ENCODE data around the gene EIF2AK3.
"Not testable (repeated sequence)": the region's sequence is repeated elsewhere in the genome, so short reads cannot be mapped to it uniquely, and the experiment has no call there.

EIF2AK3 gene

GRCh38 chr2:88627055-88627855 lies at the start of gene EIF2AK3:
EIF2AK3 (minus strand) TSS chr2:88627464; CDS start chr2:88627274, 190 bp downstream.
- DNase-seq = peak; percentile 90

- DNase-seq = no peak
Observed at GRCh38 chr2:88673363-88673762, 46.1 kb upstream of the EIF2AK3 start.

DNA sequence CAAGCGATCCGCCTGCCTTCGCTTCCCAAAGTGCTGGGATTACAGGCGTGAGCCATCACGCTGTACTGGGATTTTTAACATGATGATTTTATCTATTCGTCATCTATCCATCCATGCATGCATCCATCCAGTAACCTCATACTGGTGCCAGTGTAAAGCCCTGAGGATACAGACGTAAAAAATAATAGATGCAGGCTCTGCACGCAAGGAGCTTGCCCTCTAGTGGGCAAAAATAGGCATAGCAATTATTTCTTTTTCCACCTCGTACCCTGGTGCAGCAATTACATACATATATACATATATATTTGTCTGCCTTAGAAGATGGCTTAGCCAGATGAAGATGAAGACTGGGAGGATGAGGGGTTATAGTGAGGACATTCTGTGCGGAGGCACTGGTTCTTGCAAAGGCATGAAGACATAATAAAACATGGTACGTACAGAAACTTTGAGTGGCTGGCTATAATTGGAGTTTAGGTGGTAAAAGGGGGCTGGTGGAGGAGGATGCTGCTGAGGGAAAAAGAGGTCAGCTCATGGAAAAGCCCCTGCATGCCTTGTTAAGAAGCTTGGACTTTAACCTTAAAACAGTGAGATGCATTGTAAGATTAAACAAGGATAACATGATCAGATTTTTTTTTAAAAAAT lies 44.6 kb upstream of the EIF2AK3 start:
- no peak for DNase-seq

- DNase-seq = no peak
Observed at GRCh38 chr2:88669482-88670214, 42.4 kb upstream of the EIF2AK3 start.

- no peak for DNase-seq
Observed at GRCh38 chr2:88668862-88669261, 41.6 kb upstream of the EIF2AK3 start.

DNA sequence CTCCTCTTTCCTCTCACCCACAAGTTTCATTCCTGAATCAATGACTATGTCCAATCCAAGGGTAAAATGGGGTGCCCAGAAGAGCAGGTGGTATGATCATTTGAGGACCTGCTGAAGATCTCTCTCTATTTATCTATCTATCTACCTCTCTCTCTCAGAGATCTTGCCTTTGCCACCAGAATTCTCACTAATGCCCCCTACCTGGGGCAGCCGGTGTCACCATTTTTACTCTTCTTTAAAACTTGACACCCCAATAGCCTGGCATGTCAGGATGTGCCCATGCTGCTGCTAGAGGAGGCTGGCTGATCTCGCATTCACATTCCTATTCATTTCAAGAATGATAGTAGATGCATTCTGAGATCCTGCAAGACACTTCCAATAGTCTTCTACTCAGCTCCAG lies 40.0 kb upstream of the EIF2AK3 start:
- DNase-seq = no peak

GRCh38 chr2:88666576-88666975 lies 39.3 kb upstream of the EIF2AK3 start:
- DNase-seq = no peak

DNA sequence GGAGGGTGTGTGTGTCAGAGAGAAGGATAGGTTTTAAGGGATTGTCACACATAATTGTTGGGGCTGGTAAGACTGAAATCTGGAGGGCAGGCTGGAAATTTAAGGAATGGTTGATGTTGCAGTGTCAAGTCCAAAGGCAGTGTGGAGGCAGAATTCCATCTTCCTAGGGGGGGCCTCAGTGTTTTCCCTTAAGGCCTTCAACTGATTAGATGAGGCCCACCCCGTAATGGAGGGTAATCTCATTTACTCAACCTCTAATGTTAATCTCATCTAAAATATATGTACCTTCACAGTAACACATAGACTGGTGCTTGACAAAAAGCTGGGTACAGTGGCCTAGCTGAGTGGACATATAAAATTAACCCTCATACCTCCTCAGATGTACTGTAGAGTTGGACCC lies 33.4 kb upstream of the EIF2AK3 start:
- no peak for DNase-seq

GRCh38 chr2:88659538-88659915 lies 32.3 kb upstream of the EIF2AK3 start:
- DNase-seq = no peak

DNA sequence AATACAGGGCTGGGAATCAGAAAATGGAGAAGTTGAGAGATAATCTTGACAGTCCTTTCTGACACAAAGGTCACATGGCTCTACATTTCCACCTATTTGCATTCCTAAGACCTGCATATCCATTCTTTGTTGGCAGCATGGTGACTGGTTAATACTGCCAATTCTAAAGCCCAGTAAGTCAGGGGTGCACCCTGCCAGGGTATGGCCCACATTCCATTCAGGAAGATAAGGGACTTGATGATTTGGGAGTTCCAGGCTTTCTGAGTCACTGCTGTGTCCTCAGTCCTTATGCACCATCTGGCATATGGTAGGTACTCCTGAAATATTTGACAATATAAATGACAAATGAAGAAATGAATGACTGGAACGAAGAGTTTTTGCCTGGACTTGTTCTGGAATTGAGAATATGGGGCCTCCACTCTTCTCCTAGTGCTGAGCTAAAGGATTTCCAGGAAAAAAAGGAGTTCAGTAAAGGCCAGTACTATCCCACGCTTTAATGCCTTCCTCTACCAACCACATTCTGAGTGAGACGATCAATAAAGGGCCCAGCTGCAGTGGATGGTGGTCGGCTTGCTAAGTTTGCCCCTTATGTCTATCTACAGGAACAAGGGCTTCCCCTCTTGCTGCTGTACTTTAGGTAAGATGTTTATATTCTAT lies 31.7 kb upstream of the EIF2AK3 start:
- DNase-seq = no peak

DNA sequence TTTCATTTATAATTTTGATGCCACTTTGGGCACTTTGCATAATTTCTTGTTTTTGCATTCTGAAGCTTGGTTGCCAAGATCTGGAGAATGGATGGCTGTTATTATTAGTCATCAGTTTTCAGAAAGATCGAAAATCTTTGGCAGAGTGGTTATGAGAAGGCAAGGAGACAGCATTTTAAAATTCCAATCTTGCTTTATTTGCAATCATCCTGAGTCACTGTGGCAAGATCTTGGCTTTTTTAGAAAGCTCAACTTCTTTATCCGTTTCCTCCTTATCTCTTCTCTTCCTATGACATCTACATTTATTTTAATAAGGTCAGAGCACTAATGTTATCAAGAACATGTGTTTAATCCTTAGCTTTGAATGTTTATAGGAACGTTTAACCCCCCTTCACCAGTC lies 31.1 kb upstream of the EIF2AK3 start:
- DNase-seq = no peak

DNA sequence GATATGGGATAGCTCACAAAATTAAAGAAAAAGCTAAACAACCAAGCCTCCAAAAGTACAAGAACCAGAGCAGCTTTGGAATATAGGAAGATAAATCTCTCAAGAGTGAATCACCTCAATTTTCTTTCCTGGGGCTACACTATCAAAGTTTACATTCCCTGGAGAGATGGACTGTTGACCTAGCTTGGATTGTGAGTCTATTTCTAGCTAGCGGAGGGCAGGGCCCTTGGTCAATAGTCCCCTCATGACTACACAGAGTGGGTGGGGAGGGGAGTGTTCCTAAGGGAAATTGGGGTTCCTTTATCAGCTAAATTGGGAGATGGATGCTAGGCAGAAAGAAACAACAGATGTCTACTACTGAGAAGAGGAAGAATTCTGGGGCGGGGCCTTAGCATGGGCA lies 29.9 kb upstream of the EIF2AK3 start:
- no peak for DNase-seq

- no peak for DNase-seq
Observed at GRCh38 chr2:88656690-88657089, 29.4 kb upstream of the EIF2AK3 start.

- DNase-seq = no peak
Observed at GRCh38 chr2:88654714-88655113, 27.4 kb upstream of the EIF2AK3 start.

GRCh38 chr2:88651646-88652045 lies 24.4 kb upstream of the EIF2AK3 start:
- no peak for DNase-seq

DNA sequence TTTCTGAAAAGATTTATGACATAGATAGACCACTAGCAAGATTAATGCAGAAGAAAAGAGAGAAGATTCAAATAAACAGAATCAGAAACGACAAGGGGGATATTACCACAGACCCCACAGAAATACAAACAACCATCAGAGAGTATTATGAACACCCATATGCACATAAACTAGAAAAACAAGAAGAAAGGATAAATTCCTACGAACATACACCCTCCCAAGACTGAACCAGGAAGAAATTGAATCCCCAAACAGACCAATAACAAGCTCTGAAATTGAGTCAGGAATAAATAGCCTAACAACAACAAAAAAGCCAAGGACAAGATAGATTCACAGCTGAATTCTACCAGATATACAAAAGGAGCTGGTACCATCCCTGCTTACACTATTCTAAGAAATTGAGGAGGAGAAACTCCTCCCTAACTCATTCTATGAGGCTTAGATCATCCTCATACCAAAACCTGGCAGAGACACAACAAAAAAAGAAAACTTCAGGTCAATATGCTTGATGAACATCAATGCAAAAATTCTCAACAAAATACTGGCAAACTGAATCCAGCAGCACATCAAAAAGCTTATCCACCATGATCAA lies 18.1 kb upstream of the EIF2AK3 start:
- DNase-seq = not testable (repeated sequence)

DNA sequence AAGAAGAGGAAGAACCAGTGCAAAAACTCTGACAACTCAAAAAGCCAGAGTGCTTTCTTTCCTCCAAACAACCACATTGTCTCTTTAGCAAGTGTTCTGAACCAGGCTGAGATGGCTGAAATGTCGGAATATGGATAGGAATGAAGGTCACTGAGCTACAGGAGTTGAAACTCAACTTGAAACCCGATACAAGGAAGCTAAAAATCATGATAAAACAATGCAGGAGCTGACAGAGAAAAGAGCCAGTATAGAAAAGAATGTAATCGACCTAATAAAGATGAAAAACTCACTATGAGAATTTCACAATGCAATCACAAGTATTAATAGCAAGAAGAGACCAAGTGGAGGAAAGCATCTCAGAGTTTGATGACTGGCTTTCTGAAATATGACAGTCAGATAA lies 15.0 kb upstream of the EIF2AK3 start:
- no peak for DNase-seq

DNA sequence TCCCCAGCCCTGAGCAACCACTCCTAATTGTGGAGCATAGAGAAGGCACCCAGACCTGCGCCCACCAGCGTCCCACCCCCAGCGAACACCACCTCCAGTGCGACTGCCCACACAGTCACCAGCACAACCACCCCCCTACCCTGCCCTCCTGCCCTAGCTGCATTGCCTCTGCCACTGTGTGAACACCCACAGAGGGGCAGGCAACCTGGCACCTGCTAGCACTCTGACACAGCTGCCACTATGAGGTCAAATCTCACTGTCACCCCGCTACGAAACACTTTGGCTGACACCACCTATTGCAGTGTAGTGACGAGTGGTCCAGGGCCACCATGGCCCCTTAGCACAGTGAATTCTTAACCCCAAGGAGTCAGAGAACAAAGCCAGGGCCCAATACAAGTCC lies 14.1 kb upstream of the EIF2AK3 start:
- DNase-seq = no peak

GRCh38 chr2:88639865-88640264 lies 12.6 kb upstream of the EIF2AK3 start:
- no peak for DNase-seq

GRCh38 chr2:88638743-88639142 lies 11.5 kb upstream of the EIF2AK3 start:
- DNase-seq = no peak

DNA sequence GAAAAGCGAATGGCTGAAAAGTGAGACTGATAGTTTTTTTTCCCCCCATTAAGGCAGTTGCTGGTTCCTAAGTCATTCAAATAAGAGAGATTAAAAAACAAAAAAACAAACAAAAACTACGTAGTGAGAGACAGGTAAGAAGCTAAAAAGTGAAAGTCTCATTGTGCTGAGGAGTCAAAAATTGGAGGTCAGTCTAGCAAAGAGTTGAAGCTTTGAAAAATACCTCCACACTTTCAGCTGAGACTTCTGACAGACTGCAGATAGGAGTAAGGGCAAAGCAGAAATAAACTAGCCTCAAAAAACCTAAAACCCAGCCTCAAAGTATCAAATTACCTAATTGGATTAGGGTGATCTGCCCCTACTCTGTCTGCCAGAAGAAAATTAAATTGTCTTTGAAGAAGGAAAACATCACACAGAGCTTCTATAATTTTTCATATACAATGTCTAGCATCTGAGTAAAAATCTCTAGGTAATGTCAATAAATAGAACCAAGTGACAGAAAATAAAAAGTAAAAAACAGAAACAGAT lies 10.9 kb upstream of the EIF2AK3 start:
- DNase-seq = no peak

GRCh38 chr2:88637464-88637863 lies 10.2 kb upstream of the EIF2AK3 start:
- no peak for DNase-seq

DNA sequence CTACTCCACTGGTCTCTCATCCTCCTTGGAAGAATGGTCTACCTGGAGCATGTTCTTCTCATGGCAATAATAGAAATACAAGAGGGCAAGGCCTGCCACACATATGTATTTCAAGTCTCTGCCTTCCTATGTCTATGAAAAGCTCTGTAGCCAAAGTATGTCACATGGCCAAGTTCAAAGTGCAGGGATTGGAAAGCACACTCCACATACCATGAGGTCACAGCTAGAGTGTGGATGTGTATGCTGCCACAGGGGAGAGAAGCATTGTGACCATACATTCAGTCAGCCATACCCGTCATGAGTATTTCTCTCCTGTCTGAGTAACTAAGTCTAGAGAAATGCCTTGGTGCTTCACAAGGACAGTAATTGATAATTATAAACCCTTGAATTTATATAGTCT lies 8.8 kb upstream of the EIF2AK3 start:
- no peak for DNase-seq
